ENCODE data around the gene PRODH2.

DNA sequence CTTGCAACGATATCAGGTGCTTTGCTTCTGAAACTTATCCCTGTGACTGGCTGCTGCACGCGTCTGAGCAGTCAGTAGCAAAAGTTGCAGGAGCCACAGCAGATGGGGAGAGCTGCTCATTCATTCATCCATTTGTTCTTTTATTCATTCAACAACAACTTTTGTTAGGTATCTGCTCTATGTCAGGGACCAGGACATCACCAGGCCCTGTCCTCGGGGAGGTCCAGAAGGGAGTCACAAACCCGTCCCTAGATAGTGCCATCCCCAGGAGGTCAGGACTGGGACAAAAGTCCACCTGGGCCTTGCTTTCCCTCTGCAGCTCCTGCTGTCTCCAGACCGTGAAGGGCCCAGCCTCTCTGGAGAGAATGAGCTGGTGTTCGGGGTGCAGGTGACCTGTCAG lies 34.7 kb downstream of the PRODH2 start:
- TF ChIP-seq, protein P1, sequence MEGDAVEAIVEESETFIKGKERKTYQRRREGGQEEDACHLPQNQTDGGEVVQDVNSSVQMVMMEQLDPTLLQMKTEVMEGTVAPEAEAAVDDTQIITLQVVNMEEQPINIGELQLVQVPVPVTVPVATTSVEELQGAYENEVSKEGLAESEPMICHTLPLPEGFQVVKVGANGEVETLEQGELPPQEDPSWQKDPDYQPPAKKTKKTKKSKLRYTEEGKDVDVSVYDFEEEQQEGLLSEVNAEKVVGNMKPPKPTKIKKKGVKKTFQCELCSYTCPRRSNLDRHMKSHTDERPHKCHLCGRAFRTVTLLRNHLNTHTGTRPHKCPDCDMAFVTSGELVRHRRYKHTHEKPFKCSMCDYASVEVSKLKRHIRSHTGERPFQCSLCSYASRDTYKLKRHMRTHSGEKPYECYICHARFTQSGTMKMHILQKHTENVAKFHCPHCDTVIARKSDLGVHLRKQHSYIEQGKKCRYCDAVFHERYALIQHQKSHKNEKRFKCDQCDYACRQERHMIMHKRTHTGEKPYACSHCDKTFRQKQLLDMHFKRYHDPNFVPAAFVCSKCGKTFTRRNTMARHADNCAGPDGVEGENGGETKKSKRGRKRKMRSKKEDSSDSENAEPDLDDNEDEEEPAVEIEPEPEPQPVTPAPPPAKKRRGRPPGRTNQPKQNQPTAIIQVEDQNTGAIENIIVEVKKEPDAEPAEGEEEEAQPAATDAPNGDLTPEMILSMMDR (conservative IDR thresholded peaks at IDR 0.05; ENCODE audit: low read depth, low read length): no peak
- TF ChIP-seq EZH2 (IDR thresholded peaks at IDR 0.05; ENCODE audit: borderline replicate concordance, low read depth, low read length, poor library complexity, severe bottlenecking): no peak
